OCI-LY1 (cell line): ENCODE results near the gene BMPER.

Experiments used
- H2AFZ ChIP-seq: fragments of 200-600 bp; sonication (generic), shearing (Covaris generic); 2 replicates; pipeline ENCODE4 v1.6.0; 2014; ENCODE audit warnings: antibody characterized with exemption, mild to moderate bottlenecking, low read length
- H3F3A ChIP-seq: fragments of 200-600 bp; sonication (generic), shearing (Covaris generic); 2 replicates; pipeline ENCODE4 v1.6.0; 2014; ENCODE audit warnings: mild to moderate bottlenecking, antibody characterized with exemption, low read length, moderate library complexity; ENCODE audit not compliant: insufficient read depth
- H3K27ac ChIP-seq: fragments of 200-600 bp; sonication (generic); 2 replicates; pipeline ENCODE4 v1.5.1; 2014; ENCODE audit warnings: low read length, mixed run types, mild to moderate bottlenecking, low read depth; ENCODE audit not compliant: poor library complexity, severe bottlenecking
- H3K27me3 ChIP-seq: fragments of 200-600 bp; sonication (generic); 2 replicates; pipeline ENCODE4 v1.6.0; 2014; ENCODE audit warnings: antibody characterized with exemption, mild to moderate bottlenecking, low read length, moderate library complexity; ENCODE audit not compliant: insufficient read depth
- H3K36me3 ChIP-seq: fragments of 200-600 bp; sonication (generic); 2 replicates; pipeline ENCODE4 v1.6.1; 2014; ENCODE audit warnings: mild to moderate bottlenecking, antibody characterized with exemption, low read length, moderate library complexity, mixed read lengths; ENCODE audit not compliant: insufficient read depth
- H3K4me1 ChIP-seq: fragments of 200-600 bp; sonication (generic); 2 replicates; pipeline ENCODE4 v1.5.1; 2014; ENCODE audit warnings: mild to moderate bottlenecking, low read length, moderate library complexity; ENCODE audit not compliant: insufficient read depth, severe bottlenecking
- H3K4me2 ChIP-seq: fragments of 200-600 bp; sonication (generic), shearing (Covaris generic); 2 replicates; pipeline ENCODE4 v1.6.1; 2014; ENCODE audit warnings: low read length
- H3K4me3 ChIP-seq: fragments of 200-600 bp; sonication (generic); 2 replicates; pipeline ENCODE4 v1.5.1; 2014; ENCODE audit warnings: low read length, low read depth, mild to moderate bottlenecking, mixed read lengths; ENCODE audit not compliant: poor library complexity, severe bottlenecking
- H3K79me2 ChIP-seq: fragments of 200-600 bp; shearing (Covaris generic); 2 replicates; pipeline ENCODE4 v1.6.1; 2016; ENCODE audit warnings: mixed run types, low read length, mixed read lengths; ENCODE audit not compliant: insufficient read depth
- H3K9ac ChIP-seq: fragments of 200-600 bp; sonication (generic), shearing (Covaris generic); 2 replicates; pipeline ENCODE4 v1.6.1; 2014; ENCODE audit warnings: mild to moderate bottlenecking, low read length, mixed read lengths
- H3K9me2 ChIP-seq: fragments of 200-600 bp; sonication (generic), shearing (Covaris generic); 2 replicates; pipeline ENCODE4 v1.6.1; 2014; ENCODE audit warnings: low read depth, mild to moderate bottlenecking, low read length, mixed read lengths
- H3K9me3 ChIP-seq: fragments of 200-600 bp; shearing (Covaris generic); 2 replicates; pipeline ENCODE4 v1.6.1; 2014; ENCODE audit warnings: low read length, mixed read lengths
- H4K20me1 ChIP-seq: fragments of 200-600 bp; sonication (generic), shearing (Covaris generic); 2 replicates; pipeline ENCODE4 v1.6.0; 2016; ENCODE audit warnings: mild to moderate bottlenecking, low read length; ENCODE audit not compliant: insufficient read depth
- CTCF ChIP-seq: fragments of 200-600 bp; sonication (generic), shearing (Covaris generic); IDR thresholded peaks from 2 replicates; pipeline ENCODE4 v1.5.1; 2017; ENCODE audit warnings: mild to moderate bottlenecking, antibody characterized with exemption, low read length, moderate library complexity, mixed read lengths
- EZH2 ChIP-seq: fragments of 200-600 bp; sonication (generic), shearing (Covaris generic); IDR thresholded peaks from 2 replicates; pipeline ENCODE4 v1.8.0; 2017; ENCODE audit warnings: borderline replicate concordance, mixed run types, mild to moderate bottlenecking, antibody characterized with exemption, low read length, moderate library complexity, mixed read lengths

Gene BMPER

GRCh38 chr7:33882040-33882837, 23.1 kb upstream of the BMPER start:
- H3K9me2 ChIP-seq, result no peaks in the 10 kb centered on the region
- H3K4me3 ChIP-seq, result no peak overlapping the region
- no peak overlapping the region for H3K9ac ChIP-seq
- H3K27ac ChIP-seq, result no peak overlapping the region
- no peaks in the 10 kb centered on the region for H3K79me2 ChIP-seq
- TF ChIP-seq CTCF, result no peak
- TF ChIP-seq EZH2, result no peak
- 0 out of 2 replicates have a peak, but pooled peaks cover 3% of the 10 kb centered on the region for H3K27me3 ChIP-seq
- H3K9me3 ChIP-seq, result no peaks in the 10 kb centered on the region
- H2AFZ ChIP-seq, result no peak overlapping the region
- H3K4me1 ChIP-seq, result no peaks in the 10 kb centered on the region
- no peaks in the 10 kb centered on the region for H3K36me3 ChIP-seq
- H3K4me2 ChIP-seq, result no peak overlapping the region
- H3F3A ChIP-seq, result no peaks in the 10 kb centered on the region
- H4K20me1 ChIP-seq, result no peaks in the 10 kb centered on the region

- H4K20me1 ChIP-seq, result no peaks in the 10 kb centered on the region
- no peaks in the 10 kb centered on the region for H3K9me3 ChIP-seq
- no peaks in the 10 kb centered on the region for H3K79me2 ChIP-seq
- H3K27me3 ChIP-seq, result 0 out of 2 replicates have a peak, but pooled peaks cover 3% of the 10 kb centered on the region
- H3K9ac ChIP-seq, result no peak overlapping the region
- no peak overlapping the region for H2AFZ ChIP-seq
- H3K9me2 ChIP-seq, result no peaks in the 10 kb centered on the region
- H3K4me1 ChIP-seq, result no peaks in the 10 kb centered on the region
- H3K27ac ChIP-seq, result no peak overlapping the region
- H3F3A ChIP-seq, result no peaks in the 10 kb centered on the region
- no peak for TF ChIP-seq CTCF
- no peak for TF ChIP-seq EZH2
- no peaks in the 10 kb centered on the region for H3K36me3 ChIP-seq
- no peak overlapping the region for H3K4me3 ChIP-seq
- H3K4me2 ChIP-seq, result no peak overlapping the region
These were observed 22.2 kb upstream of the BMPER start for GRCh38 chr7:33882950-33883670.

GRCh38 chr7:33883671-33883965, 21.7 kb upstream of the BMPER start:
- H3K27me3 ChIP-seq, result 0 out of 2 replicates have a peak, but pooled peaks cover 3% of the 10 kb centered on the region
- H2AFZ ChIP-seq, result no peak overlapping the region
- H3K4me2 ChIP-seq, result no peak overlapping the region
- no peak overlapping the region for H3K9ac ChIP-seq
- no peak overlapping the region for H3K4me3 ChIP-seq
- no peak overlapping the region for H3K27ac ChIP-seq
- no peak for TF ChIP-seq CTCF
- TF ChIP-seq EZH2, result no peak
- H3K36me3 ChIP-seq, result no peaks in the 10 kb centered on the region
- no peaks in the 10 kb centered on the region for H3K9me3 ChIP-seq
- no peaks in the 10 kb centered on the region for H3K4me1 ChIP-seq
- H3K79me2 ChIP-seq, result no peaks in the 10 kb centered on the region
- H4K20me1 ChIP-seq, result no peaks in the 10 kb centered on the region
- H3F3A ChIP-seq, result no peaks in the 10 kb centered on the region
- H3K9me2 ChIP-seq, result no peaks in the 10 kb centered on the region
